Transverse colon (tissue), 4 donors: Measurements from ENCODE around the gene SMAD5. TPM values are rescaled to one million over a fixed set of nuclear protein-coding genes. Genes with fewer than 3 reads are reported as not detected.

Experiments
- DNase-seq: peaks from one replicate; pipeline ENCODE4 v3.0.0-alpha.2; 2019
- H3K27ac ChIP-seq, 4 donors: fragments of 200-600 bp; sonication (generic); 2 replicates each; pipeline ENCODE4 v1.5.1; 2016 to 2018; ENCODE audit warnings: inconsistent platforms in 4 of 4
- H3K27me3 ChIP-seq: fragments of 200-600 bp; sonication (generic); 2 replicates; pipeline ENCODE4 v1.5.1; 2017; ENCODE audit warnings: inconsistent platforms
- H3K36me3 ChIP-seq, 4 donors: fragments of 200-600 bp; sonication (generic); 2 replicates each; pipeline ENCODE4 v1.5.1; 2017 to 2019; ENCODE audit warnings: inconsistent platforms in 4 of 4
- H3K4me1 ChIP-seq, 4 donors: fragments of 200-600 bp; sonication (generic); 2 replicates each; pipeline ENCODE4 v1.5.1; 2017 to 2020; ENCODE audit warnings: inconsistent platforms in 4 of 4
- H3K4me3 ChIP-seq, 4 donors: fragments of 200-600 bp; sonication (generic); 1 replicate in 1 of 4; 2 replicates in 3 of 4; pipeline versions ENCODE4 v1.5.1 to v1.6.1; 2017 to 2019; ENCODE audit warnings: inconsistent platforms in 4 of 4
- H3K9me3 ChIP-seq, 2 donors: fragments of 200-600 bp; sonication (generic); 2 replicates each; pipeline ENCODE4 v1.5.1; 2017 to 2019; ENCODE audit warnings: inconsistent platforms in 2 of 2
- EP300 ChIP-seq: sonication (generic); formaldehyde crosslinking; IDR thresholded peaks from one replicate; pipeline ENCODE4 v1.6.1; 2017; ENCODE audit warnings: antibody characterized with exemption, low read depth
- POLR2A ChIP-seq: fragments of 450-650 bp; IDR thresholded peaks from one replicate; pipeline ENCODE4 v1.6.1; 2016; ENCODE audit warnings: antibody characterized with exemption, mild to moderate bottlenecking, moderate library complexity
- POLR2AphosphoS5 ChIP-seq, 3 donors: sonication (generic); formaldehyde crosslinking; IDR thresholded peaks; one replicate each; pipeline ENCODE4 v1.6.1; 2016; ENCODE audit warnings: antibody characterized with exemption in 3 of 3
- WGBS, 2 donors: methylation state at CpG; one replicate each; pipeline ENCODE4 v1.1.5; 2018; ENCODE audit warnings: low coverage in 1 of 2; 5-methylcytosine and 5-hydroxymethylcytosine counted together
- in situ Hi-C, 4 donors: fragments of 200-750 bp; cut with MboI; loops; one replicate each; pipeline versions ENCODE4 v1.15.0 to v1.15.1; 2017; ENCODE audit warnings: low sequenced_read_pairs in 3 of 4, low pct_ligation_motif_present in 1 of 4, low pct_unique_long_range_greater_than_20kb in 1 of 4
- intact Hi-C: fragments of 100-400 bp; cut with DNase I; formaldehyde crosslinking; loops from one replicate; pipeline ENCODE4 v1.15.1; 2023; ENCODE audit warnings: low total_unique reads
- total RNA-seq, 4 donors: library from RNA; depleted of rRNA; stranded (reverse); fragments of >200 nt; gene quantifications; one replicate each; pipeline ENCODE4 v1.1.0, GENCODE V29; 2016
- TF ChIP-seq, protein P1 (sequence below), 5 experiments: fragments of 200-600 bp in 3 of 5; fragments of 450-650 bp in 2 of 5; sonication (generic) in 3 of 5; IDR thresholded peaks; 1 replicate in 2 of 5; 2 replicates in 3 of 5; pipeline ENCODE4 v1.5.1; 2016 to 2017; ENCODE audit warnings: antibody characterized with exemption in 5 of 5, inconsistent platforms in 3 of 5, mild to moderate bottlenecking in 2 of 5, moderate library complexity in 1 of 5

SMAD5 gene
- total RNA-seq, 4 donors from 2014 or later = 14.2 to 272 (median 32.7) TPM

- DNase-seq = peak; percentile 19
- Histone ChIP-seq H3K27me3 (no peaks in the 10 kb centered on the region), H3K9me3 (no peaks in the 10 kb centered on the region), H3K4me3 (no peak overlapping the region), H3K4me1 (peaks cover 15 to 47% (median 33%) of the 10 kb centered on the region in 4 donors), H3K27ac (peak overlapping the region; percentile 52 to 64 (median 60)), H3K36me3 (no peaks in the 10 kb centered on the region)
- 70 to 88% methylated on average over 3 to 4 of the region's 4 CpGs for WGBS, 2 donors
- in situ Hi-C loops (no loop called here), intact Hi-C loops (no loop called here)
- TF ChIP-seq POLR2A = no peak
- no peak for TF ChIP-seq EP300
- no peak for TF ChIP-seq POLR2AphosphoS5 (IDR thresholded peaks at IDR 0.05)
- TF ChIP-seq, protein P1, sequence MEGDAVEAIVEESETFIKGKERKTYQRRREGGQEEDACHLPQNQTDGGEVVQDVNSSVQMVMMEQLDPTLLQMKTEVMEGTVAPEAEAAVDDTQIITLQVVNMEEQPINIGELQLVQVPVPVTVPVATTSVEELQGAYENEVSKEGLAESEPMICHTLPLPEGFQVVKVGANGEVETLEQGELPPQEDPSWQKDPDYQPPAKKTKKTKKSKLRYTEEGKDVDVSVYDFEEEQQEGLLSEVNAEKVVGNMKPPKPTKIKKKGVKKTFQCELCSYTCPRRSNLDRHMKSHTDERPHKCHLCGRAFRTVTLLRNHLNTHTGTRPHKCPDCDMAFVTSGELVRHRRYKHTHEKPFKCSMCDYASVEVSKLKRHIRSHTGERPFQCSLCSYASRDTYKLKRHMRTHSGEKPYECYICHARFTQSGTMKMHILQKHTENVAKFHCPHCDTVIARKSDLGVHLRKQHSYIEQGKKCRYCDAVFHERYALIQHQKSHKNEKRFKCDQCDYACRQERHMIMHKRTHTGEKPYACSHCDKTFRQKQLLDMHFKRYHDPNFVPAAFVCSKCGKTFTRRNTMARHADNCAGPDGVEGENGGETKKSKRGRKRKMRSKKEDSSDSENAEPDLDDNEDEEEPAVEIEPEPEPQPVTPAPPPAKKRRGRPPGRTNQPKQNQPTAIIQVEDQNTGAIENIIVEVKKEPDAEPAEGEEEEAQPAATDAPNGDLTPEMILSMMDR (IDR thresholded peaks at IDR 0.05) = no peak
Observed at GRCh38 chr5:136090319-136090718, 42.3 kb upstream of the SMAD5 start.

DNA sequence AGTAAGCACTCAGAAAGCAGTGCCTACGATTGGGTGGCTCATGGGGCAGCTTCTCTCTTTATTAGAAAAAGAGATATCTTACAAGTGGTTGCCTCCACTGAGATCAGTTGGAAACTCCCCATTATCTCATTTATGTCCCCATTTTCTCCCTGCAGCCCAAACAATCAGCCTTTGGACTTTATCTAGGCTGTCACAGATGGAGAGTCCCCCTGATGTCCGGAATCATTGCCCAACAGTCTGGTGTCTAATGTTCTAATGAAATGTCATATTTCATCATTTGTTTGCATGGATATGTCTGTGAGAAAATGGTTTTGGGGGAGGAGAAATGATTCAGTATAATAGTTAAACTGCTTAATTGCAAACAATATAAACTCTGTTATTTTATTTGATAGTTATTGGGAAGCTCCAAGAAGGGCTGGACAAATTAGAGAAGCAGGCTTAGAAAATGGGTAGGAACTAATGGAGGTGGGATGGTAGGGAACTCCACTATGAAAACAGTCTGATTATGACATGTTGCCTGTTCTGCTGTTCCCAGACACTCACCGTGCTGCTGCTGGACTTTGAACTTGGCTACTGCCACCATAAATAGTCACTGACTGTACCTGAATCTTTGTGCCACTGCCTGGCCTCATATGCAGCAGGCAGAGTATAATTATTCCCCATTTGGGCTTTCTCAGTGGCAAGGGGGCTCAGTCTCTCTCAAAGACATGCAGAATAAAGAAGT is 38.3 kb upstream of the SMAD5 start:
- Histone ChIP-seq H3K9me3 (no peaks in the 10 kb centered on the region), H3K27ac (peak overlapping the region; percentile 56 to 70 (median 69)), H3K27me3 (no peaks in the 10 kb centered on the region), H3K36me3 (no peaks in the 10 kb centered on the region), H3K4me3 (no peak overlapping the region), H3K4me1 (peaks cover 5 to 33% (median 15%) of the 10 kb centered on the region in 4 donors)
- WGBS, 2 donors = 54 to 69% methylated on average over 2 to 3 of the region's 3 CpGs
- no peak for TF ChIP-seq EP300
- no peak for TF ChIP-seq POLR2AphosphoS5 (IDR thresholded peaks at IDR 0.05)
- TF ChIP-seq POLR2A = no peak
- TF ChIP-seq, protein P1 (IDR thresholded peaks at IDR 0.05) = no peak
- intact Hi-C loops (no loop called here), in situ Hi-C loops (no loop called here)
- peak; percentile 72 for DNase-seq

- no peaks in the 10 kb centered on the region for H3K36me3 ChIP-seq
- peaks cover 0 to 26% (median 9%) of the 10 kb centered on the region in 4 donors for H3K4me1 ChIP-seq
- H3K9me3 ChIP-seq = no peaks in the 10 kb centered on the region
- in situ Hi-C loops (no loop called here), intact Hi-C loops (no loop called here)
- peak overlapping the region; percentile 56 to 70 (median 69) for H3K27ac ChIP-seq
- no peak for DNase-seq
- TF ChIP-seq EP300 (no peak), POLR2A (no peak), POLR2AphosphoS5 (IDR thresholded peaks at IDR 0.05) (no peak)
- TF ChIP-seq, protein P1 (IDR thresholded peaks at IDR 0.05) = no peak
- 20 to 52% methylated on average over 1 to 8 of the region's 8 CpGs for WGBS, 2 donors
- no peaks in the 10 kb centered on the region for H3K27me3 ChIP-seq
- H3K4me3 ChIP-seq = no peak overlapping the region
Observed at GRCh38 chr5:136094913-136095641, 37.6 kb upstream of the SMAD5 start.

DNA sequence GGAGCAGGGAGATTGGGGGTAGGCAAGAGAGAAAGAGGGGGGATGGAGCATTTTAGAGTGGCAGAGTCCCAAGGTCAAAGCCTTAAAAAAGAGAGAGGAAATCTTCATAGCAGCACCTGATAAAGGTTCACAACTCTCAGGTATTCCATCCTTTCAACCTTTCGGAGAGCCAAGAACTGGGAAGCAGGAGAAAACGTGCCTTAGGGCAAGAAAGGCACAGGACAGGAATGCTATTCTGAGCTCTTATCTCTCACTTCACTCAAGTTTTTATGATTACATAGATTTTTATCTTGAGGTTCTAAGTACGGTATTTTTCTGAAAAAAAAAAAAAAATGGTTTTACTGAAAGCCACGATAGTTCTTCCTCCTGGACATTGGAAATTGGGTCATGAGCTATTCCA is 34.5 kb upstream of the SMAD5 start:
- Histone ChIP-seq H3K27ac (no peak overlapping the region), H3K36me3 (no peaks in the 10 kb centered on the region), H3K4me3 (no peak overlapping the region), H3K4me1 (peaks cover 0 to 19% (median 5%) of the 10 kb centered on the region in 4 donors), H3K9me3 (no peaks in the 10 kb centered on the region), H3K27me3 (no peaks in the 10 kb centered on the region)
- WGBS, 2 donors = 36 to 44% methylated on average over 4 of the region's 4 CpGs
- intact Hi-C loops (no loop called here), in situ Hi-C loops (no loop called here)
- TF ChIP-seq EP300 = no peak
- TF ChIP-seq POLR2AphosphoS5 (IDR thresholded peaks at IDR 0.05) = no peak
- TF ChIP-seq POLR2A = no peak
- TF ChIP-seq, protein P1 (IDR thresholded peaks at IDR 0.05) = no peak
- DNase-seq = no peak
